GM23338 (cell line): Measurements from ENCODE around the gene PNPLA5. TPM values are rescaled to one million over a fixed set of nuclear protein-coding genes. Genes with fewer than 3 reads are reported as not detected.

Source experiments
- ATAC-seq: fragments of 200-7000 bp; cut with Tn5 transposase; 3 replicates; pipeline ENCODE4 v1.9.1; 2020
- DNase-seq: peaks from one replicate; pipeline ENCODE4 v3.0.0-alpha.2; 2015; ENCODE audit warnings: low spot score
- H2AFZ ChIP-seq: fragments of 200-600 bp; sonication (generic); 2 replicates; pipeline ENCODE4 v1.8.0; 2016; ENCODE audit warnings: antibody characterized with exemption, mild to moderate bottlenecking, moderate library complexity
- H3F3A ChIP-seq: fragments of 200-600 bp; sonication (generic); replicated peaks from 2 replicates; pipeline ENCODE4 v1.8.0; 2017; ENCODE audit warnings: antibody characterized with exemption, mixed run types, low read depth
- H3K27ac ChIP-seq: fragments of 200-600 bp; sonication (generic); 2 replicates; pipeline ENCODE4 v1.6.1; 2016; ENCODE audit warnings: low read depth
- H3K27me3 ChIP-seq: fragments of 200-600 bp; sonication (generic); 2 replicates; pipeline ENCODE4 v1.8.0; 2016; ENCODE audit warnings: mild to moderate bottlenecking, mixed run types, moderate library complexity; ENCODE audit not compliant: insufficient read depth
- H3K36me3 ChIP-seq: fragments of 200-600 bp; sonication (generic); 2 replicates; pipeline ENCODE4 v1.8.0; 2016; ENCODE audit warnings: mild to moderate bottlenecking; ENCODE audit not compliant: insufficient read depth
- H3K4me1 ChIP-seq: fragments of 200-600 bp; sonication (generic); 2 replicates; pipeline ENCODE4 v1.8.0; 2016; ENCODE audit warnings: mild to moderate bottlenecking, moderate library complexity; ENCODE audit not compliant: insufficient read depth
- H3K4me2 ChIP-seq: fragments of 200-600 bp; sonication (generic); 2 replicates; pipeline ENCODE4 v1.7.1; 2017; ENCODE audit warnings: mixed run types
- H3K4me3 ChIP-seq: fragments of 200-600 bp; sonication (generic); 2 replicates; pipeline ENCODE4 v1.6.1; 2016; ENCODE audit warnings: mixed run types
- H3K79me2 ChIP-seq: fragments of 200-600 bp; sonication (generic); replicated peaks from 2 replicates; pipeline ENCODE4 v1.8.0; 2017; ENCODE audit warnings: mild to moderate bottlenecking; ENCODE audit not compliant: insufficient read depth
- H3K9me2 ChIP-seq: fragments of 200-600 bp; sonication (generic); 2 replicates; pipeline ENCODE4 v1.8.0; 2017; ENCODE audit not compliant: insufficient read depth
- H4K20me1 ChIP-seq: fragments of 200-600 bp; sonication (generic); replicated peaks from 2 replicates; pipeline ENCODE4 v1.8.0; 2017; ENCODE audit warnings: mild to moderate bottlenecking; ENCODE audit not compliant: insufficient read depth
- H3K27ac Mint-ChIP-seq: 2 replicates; pipeline ENCODE4 v1.8.0; 2020; ENCODE audit warnings: inconsistent platforms, mild to moderate bottlenecking, moderate library complexity, mixed read lengths
- H3K27me3 Mint-ChIP-seq: 3 replicates; pipeline ENCODE4 v1.8.0; 2022; ENCODE audit warnings: low read depth, mild to moderate bottlenecking, moderate library complexity, mixed read lengths, inconsistent platforms; ENCODE audit not compliant: insufficient read depth, poor library complexity
- H3K36me3 Mint-ChIP-seq: 3 replicates; pipeline ENCODE4 v1.8.0; 2021; ENCODE audit warnings: low read depth, mild to moderate bottlenecking, inconsistent platforms, moderate library complexity, mixed read lengths
- H3K4me1 Mint-ChIP-seq: 3 replicates; pipeline ENCODE4 v1.8.0; 2020; ENCODE audit warnings: mild to moderate bottlenecking, inconsistent platforms, mixed read lengths
- H3K4me3 Mint-ChIP-seq: 3 replicates; pipeline ENCODE4 v1.8.0; 2021; ENCODE audit warnings: moderate library complexity, mild to moderate bottlenecking, inconsistent platforms, mixed read lengths
- H3K9me3 Mint-ChIP-seq: 3 replicates; pipeline ENCODE4 v1.8.0; 2020; ENCODE audit warnings: moderate library complexity, mild to moderate bottlenecking, inconsistent platforms, mixed read lengths
- CREB1 ChIP-seq: fragments of 250-450 bp; sonication (Bioruptor Pico); IDR thresholded peaks from 2 replicates; pipeline ENCODE4 v1.5.0; 2020; ENCODE audit warnings: low read depth, mild to moderate bottlenecking, moderate library complexity
- CTCF ChIP-seq, 2 experiments: fragments of 200-600 bp in 1 of 2; sonication (generic) in 1 of 2; conservative IDR thresholded peaks; 2 replicates each; pipeline versions ENCODE4 v1.5.1 to v1.6.1; 2016 to 2017; ENCODE audit warnings: antibody characterized with exemption in 2 of 2, low read depth in 2 of 2, mild to moderate bottlenecking in 2 of 2, moderate library complexity in 1 of 2
- ETS1 ChIP-seq: IDR thresholded peaks from 2 replicates; pipeline ENCODE4 v1.6.1; 2016; ENCODE audit warnings: antibody characterized with exemption
- EZH2 ChIP-seq: fragments of 200-600 bp; sonication (generic); IDR thresholded peaks from one replicate; pipeline ENCODE4 v1.8.0; 2017; ENCODE audit warnings: antibody characterized with exemption, mild to moderate bottlenecking, low read depth; ENCODE audit not compliant: unreplicated experiment
- EZH2phosphoT487 ChIP-seq: fragments of 200-600 bp; sonication (generic); IDR thresholded peaks from one replicate; pipeline ENCODE4 v1.8.1; 2018; ENCODE audit warnings: antibody characterized with exemption; ENCODE audit not compliant: unreplicated experiment
- JUNB ChIP-seq: IDR thresholded peaks from one replicate; pipeline ENCODE4 v1.6.1; 2016; ENCODE audit warnings: antibody characterized with exemption; ENCODE audit not compliant: unreplicated experiment
- POLR2AphosphoS5 ChIP-seq: IDR thresholded peaks from 2 replicates; pipeline ENCODE4 v1.6.1; 2016; ENCODE audit warnings: antibody characterized with exemption, low read depth
- REST ChIP-seq: IDR thresholded peaks from one replicate; pipeline ENCODE4 v1.6.1; 2018; ENCODE audit warnings: antibody characterized with exemption; ENCODE audit not compliant: unreplicated experiment
- ZNF114 ChIP-seq: fragments of 250-450 bp; sonication (Bioruptor Pico); IDR thresholded peaks from 2 replicates; pipeline ENCODE4 v1.5.0; 2020; ENCODE audit warnings: mild to moderate bottlenecking, moderate library complexity
- ZNF462 ChIP-seq: fragments of 250-450 bp; sonication (Bioruptor Pico); IDR thresholded peaks from 2 replicates; pipeline ENCODE4 v1.5.0; 2020; ENCODE audit warnings: mild to moderate bottlenecking, moderate library complexity
- polyA plus RNA-seq: library from polyadenylated mRNA; unstranded; fragments of >200 nt; fragmentation: Nextera tagmentation; extraction: Ambion mirVana; gene quantifications from 2 replicates; pipeline ENCODE4 v1.2.1, GENCODE V29; 2016
- total RNA-seq: library from RNA; depleted of rRNA; stranded (reverse); fragments of >200 nt; shearing (Covaris generic); gene quantifications from 2 replicates; pipeline ENCODE4 v1.2.3, GENCODE V29; 2014

Gene PNPLA5
- total and polyA plus RNA-seq, 2 experiments from 2014 or later = 2.3 to 6.8 TPM

GRCh38 chr22:43835736-43836135, 56.1 kb downstream of the PNPLA5 start:
- Mint-ChIP-seq H3K4me1 (peaks cover 7% of the 10 kb centered on the region), H3K27ac (no peak overlapping the region), H3K36me3 (peaks cover 16% of the 10 kb centered on the region; the same call in 2 of the 3 replicates), H3K27me3 (peaks cover 19% of the 10 kb centered on the region), H3K4me3 (no peak overlapping the region), H3K9me3 (no peaks in the 10 kb centered on the region; the same call in 2 of the 3 replicates)
- no peak for DNase-seq
- Histone ChIP-seq H4K20me1 (no peaks in the 10 kb centered on the region; the same call in 1 of the 2 replicates), H3F3A (no peaks in the 10 kb centered on the region), H3K4me3 (no peak overlapping the region), H3K27me3 (no peaks in the 10 kb centered on the region), H3K27ac (no peak overlapping the region), H2AFZ (no peak overlapping the region), H3K79me2 (peaks cover 4% of the 10 kb centered on the region; the same call in 1 of the 2 replicates), H3K36me3 (no peaks in the 10 kb centered on the region), H3K9me2 (no peaks in the 10 kb centered on the region), H3K4me2 (no peak overlapping the region), H3K4me1 (no peaks in the 10 kb centered on the region)
- no peak for ATAC-seq
- no peak for TF ChIP-seq JUNB
- TF ChIP-seq ETS1 = no peak
- no peak for TF ChIP-seq ZNF114 (CRISPR knock-in tag)
- TF ChIP-seq EZH2 = no peak
- TF ChIP-seq REST = no peak
- TF ChIP-seq CTCF (conservative IDR thresholded peaks at IDR 0.05; ENCODE audit: low read depth in 2 of 2) = no peak
- no peak for TF ChIP-seq ZNF462
- no peak for TF ChIP-seq CREB1 (CRISPR knock-in tag)
- TF ChIP-seq POLR2AphosphoS5 = no peak
- no peak for TF ChIP-seq EZH2phosphoT487
